A549 (cell line): ENCODE results near the gene CHST5. TPM values are rescaled to one million over a fixed set of nuclear protein-coding genes. Genes with fewer than 3 reads are reported as not detected.

Source experiments
- ATAC-seq, 2 experiments: fragments of 200-7000 bp in 1 of 2; fragments of >200 bp in 1 of 2; cut with Nextera tagmentation in 1 of 2; cut with Tn5 transposase in 1 of 2; 3 replicates each; pipeline versions ENCODE4 v1.8.0 to v1.9.1; 2018 to 2020; ENCODE audit warnings: mild to moderate bottlenecking in 1 of 2, moderate library complexity in 1 of 2
- CTCF ChIA-PET: fragments of 300-600 bp; sonication (Branson Sonifier 250); formaldehyde crosslinking; extraction: SDS; loops from one replicate; lab custom pipeline; 2021; ENCODE audit warnings: antibody characterized with exemption, inconsistent platforms; lab: Yijun Ruan, JAX
- POLR2A ChIA-PET: fragments of 350-600 bp; formaldehyde crosslinking; extraction: SDS; loops from one replicate; lab custom pipeline; 2021; ENCODE audit warnings: antibody characterized with exemption, inconsistent platforms; lab: Yijun Ruan, JAX
- DNase-seq, 2 experiments: peaks; one replicate each; pipeline versions ENCODE4 v3.0.0 to v3.0.0-alpha.2; 2011 to 2016; ENCODE audit warnings: low read depth in 1 of 2, low spot score in 1 of 2
- FAIRE-seq: peaks from 2 replicates; lab custom pipeline; 2011; peaks lifted over from hg19 to GRCh38; lab: Jason Lieb, UNC
- H3K27ac ChIP-seq, 2 experiments: fragments of >200 bp; sonication (Bioruptor Twin); formaldehyde crosslinking; 3 replicates each; pipeline ENCODE4 v1.5.1; 2016 to 2017
- H3K4me1 ChIP-seq: fragments of >200 bp; sonication (Bioruptor Twin); formaldehyde crosslinking; 3 replicates; pipeline ENCODE4 v1.6.1; 2016
- H3K4me2 ChIP-seq: fragments of >200 bp; sonication (Bioruptor Twin); formaldehyde crosslinking; 3 replicates; pipeline ENCODE4 v1.6.1; 2016
- H3K4me3 ChIP-seq: fragments of >200 bp; sonication (Bioruptor Twin); formaldehyde crosslinking; 3 replicates; pipeline ENCODE4 v1.5.1; 2016
- H3K9me3 ChIP-seq: fragments of >200 bp; sonication (Bioruptor Twin); formaldehyde crosslinking; 3 replicates; pipeline ENCODE4 v1.6.1; 2016
- ATOH8 ChIP-seq: fragments of 250-450 bp; sonication (Bioruptor Pico); IDR thresholded peaks from 2 replicates; pipeline ENCODE4 v1.5.0; 2020; ENCODE audit warnings: low read depth, mild to moderate bottlenecking, moderate library complexity
- CBX2 ChIP-seq: fragments of 200-600 bp; sonication (generic); IDR thresholded peaks from 2 replicates; pipeline ENCODE4 v1.6.1; 2016; ENCODE audit warnings: low read depth, mild to moderate bottlenecking, borderline replicate concordance
- CTCF ChIP-seq: fragments of >200 bp; sonication (Bioruptor Twin); formaldehyde crosslinking; IDR thresholded peaks from 3 replicates; pipeline ENCODE4 v1.5.1; 2016
- ELK1 ChIP-seq: fragments of 150-350 bp; IDR thresholded peaks from 2 replicates; pipeline ENCODE4 v1.6.1; 2014; ENCODE audit warnings: low read depth, mild to moderate bottlenecking, low read length
- FOSB ChIP-seq: fragments of 250-450 bp; sonication (Bioruptor Pico); IDR thresholded peaks from 2 replicates; pipeline ENCODE4 v1.5.0; 2020; ENCODE audit warnings: mild to moderate bottlenecking, moderate library complexity
- FOSL2 ChIP-seq, 2 experiments: fragments of 450-650 bp in 1 of 2; fragments of >200 bp in 1 of 2; sonication (Bioruptor Twin) in 1 of 2; formaldehyde crosslinking; IDR thresholded peaks; 2 replicates each; pipeline versions ENCODE4 v1.5.0 to v1.6.1; 2016 to 2020; ENCODE audit warnings: mild to moderate bottlenecking in 1 of 2, moderate library complexity in 1 of 2
- GATA3 ChIP-seq: IDR thresholded peaks from 2 replicates; pipeline ENCODE4 v1.6.1; 2012; ENCODE audit warnings: borderline replicate concordance
- HDAC2 ChIP-seq: fragments of 200-600 bp; sonication (generic); IDR thresholded peaks from 2 replicates; pipeline ENCODE4 v1.6.1; 2016
- HEYL ChIP-seq: fragments of 250-450 bp; sonication (Bioruptor Pico); IDR thresholded peaks from 2 replicates; pipeline ENCODE4 v1.8.0; 2021; ENCODE audit warnings: mild to moderate bottlenecking, moderate library complexity
- HOXB13 ChIP-seq: fragments of 250-450 bp; sonication (Bioruptor Pico); IDR thresholded peaks from 2 replicates; pipeline ENCODE4 v1.5.0; 2020; ENCODE audit warnings: low read depth, mild to moderate bottlenecking, moderate library complexity
- HOXB5 ChIP-seq: fragments of 250-450 bp; sonication (Bioruptor Pico); IDR thresholded peaks from 2 replicates; pipeline ENCODE4 v1.5.0; 2020; ENCODE audit warnings: mild to moderate bottlenecking, moderate library complexity
- JUN ChIP-seq, 2 experiments: fragments of >200 bp; sonication (Bioruptor Twin); formaldehyde crosslinking; IDR thresholded peaks; 2 replicates in 1 of 2; 3 replicates in 1 of 2; pipeline ENCODE4 v1.6.1; 2016 to 2017
- KDM1A ChIP-seq: fragments of 200-600 bp; sonication (generic); IDR thresholded peaks from 2 replicates; pipeline ENCODE4 v1.6.1; 2016; ENCODE audit warnings: low read depth, mild to moderate bottlenecking
- MAFK ChIP-seq: fragments of 450-650 bp; IDR thresholded peaks from 2 replicates; pipeline ENCODE4 v1.6.1; 2014; ENCODE audit not compliant: partially characterized antibody
- MYC ChIP-seq: IDR thresholded peaks from 2 replicates; pipeline ENCODE4 v1.6.1; 2012; ENCODE audit warnings: mild to moderate bottlenecking, inconsistent platforms, low read length, improper control_type of control experiment, borderline replicate concordance
- NFE2L2 ChIP-seq: fragments of 150-350 bp; conservative IDR thresholded peaks from 2 replicates; pipeline ENCODE4 v1.6.1; 2014; ENCODE audit warnings: low read length
- NPAS2 ChIP-seq: fragments of 250-450 bp; sonication (Bioruptor Pico); IDR thresholded peaks from 2 replicates; pipeline ENCODE4 v1.8.0; 2022; ENCODE audit warnings: mild to moderate bottlenecking, moderate library complexity, borderline replicate concordance
- NR3C1 ChIP-seq: fragments of >200 bp; sonication (Bioruptor Twin); formaldehyde crosslinking; IDR thresholded peaks from 3 replicates; pipeline ENCODE4 v1.6.1; 2017
- POLR2AphosphoS2 ChIP-seq: conservative IDR thresholded peaks from 2 replicates; pipeline ENCODE4 v1.6.1; 2012; ENCODE audit warnings: low read length, improper control_type of control experiment, inconsistent platforms
- RAD21 ChIP-seq, 2 experiments: fragments of >200 bp in 1 of 2; sonication (Bioruptor Twin) in 1 of 2; formaldehyde crosslinking in 1 of 2; IDR thresholded peaks in 1 of 2; conservative IDR thresholded peaks in 1 of 2; 2 replicates in 1 of 2; 3 replicates in 1 of 2; pipeline ENCODE4 v1.6.1; 2012 to 2018; ENCODE audit warnings: inconsistent platforms in 1 of 2
- RFX5 ChIP-seq: fragments of 450-650 bp; IDR thresholded peaks from 2 replicates; pipeline ENCODE4 v1.7.1; 2014; ENCODE audit warnings: antibody characterized with exemption, mild to moderate bottlenecking, moderate library complexity
- SMC3 ChIP-seq: fragments of >200 bp; sonication (Bioruptor Twin); formaldehyde crosslinking; IDR thresholded peaks from 3 replicates; pipeline ENCODE4 v1.6.1; 2018; ENCODE audit warnings: inconsistent platforms
- TFCP2L1 ChIP-seq: fragments of 250-450 bp; sonication (Bioruptor Pico); IDR thresholded peaks from 2 replicates; pipeline ENCODE4 v1.5.0; 2021; ENCODE audit warnings: mild to moderate bottlenecking
- TP53 ChIP-seq: fragments of 250-450 bp; sonication (Bioruptor Pico); IDR thresholded peaks from 2 replicates; pipeline ENCODE4 v1.5.0; 2021; ENCODE audit warnings: mild to moderate bottlenecking, moderate library complexity
- USF2 ChIP-seq: fragments of 450-650 bp; IDR thresholded peaks from 2 replicates; pipeline ENCODE4 v1.6.1; 2014; ENCODE audit warnings: antibody characterized with exemption
- ZNF302 ChIP-seq: fragments of 250-450 bp; sonication (Bioruptor Pico); IDR thresholded peaks from 2 replicates; pipeline ENCODE4 v1.9.0; 2021; ENCODE audit warnings: inconsistent platforms, mild to moderate bottlenecking, moderate library complexity
- ZSCAN20 ChIP-seq: fragments of 250-450 bp; sonication (Bioruptor Pico); IDR thresholded peaks from 2 replicates; pipeline ENCODE4 v1.8.0; 2022; ENCODE audit warnings: mild to moderate bottlenecking, moderate library complexity
- WGBS: methylation state at CpG from one replicate; pipeline ENCODE4 v1.1.6; 2017; ENCODE audit errors: missing lambda C conversion rate; 5-methylcytosine and 5-hydroxymethylcytosine counted together
- polyA minus RNA-seq: library from RNA; depleted of rRNA, polyadenylated mRNA; stranded (reverse); fragments of >200 nt; gene quantifications from 2 replicates; pipeline ENCODE4 v1.2.3, GENCODE V29; 2011; rRNA and poly(A)+ RNA removed
- polyA plus RNA-seq, 4 experiments: library from polyadenylated mRNA; depleted of rRNA in 3 of 4; stranded (reverse); fragments of >200 nt; fragmentation: RNase III in 1 of 4; extraction: RNeasy Plus Mini Kit Qiagen cat#74134 plus additional on column Dnase treatment in 1 of 4; gene quantifications; 2 replicates in 3 of 4; 3 replicates in 1 of 4; pipeline ENCODE4 v1.2.3, GENCODE V29; 2011 to 2017
- TF ChIP-seq, protein P1 (sequence below): fragments of >200 bp; sonication (Bioruptor Twin); formaldehyde crosslinking; IDR thresholded peaks from 2 replicates; pipeline ENCODE4 v1.6.1; 2016

Gene CHST5
- 0.05 TPM in 2 replicates for polyA plus RNA-seq (2011; rRNA removed)
- polyA plus RNA-seq (2012; cell fraction: cytosol; rRNA removed) = 0.09 and 0.11 TPM in 2 replicates
- polyA plus RNA-seq (2012; cell fraction: nucleus; rRNA removed) = 1.1 and 2.4 TPM in 2 replicates
- 0.08 TPM in 2 of 3 replicates, not detected in the other for polyA plus RNA-seq (2017; fragmentation: RNase III; extraction: RNeasy Plus Mini Kit Qiagen cat#74134 plus additional on column Dnase treatment)
- not detected in 2 replicates for polyA minus RNA-seq

DNA sequence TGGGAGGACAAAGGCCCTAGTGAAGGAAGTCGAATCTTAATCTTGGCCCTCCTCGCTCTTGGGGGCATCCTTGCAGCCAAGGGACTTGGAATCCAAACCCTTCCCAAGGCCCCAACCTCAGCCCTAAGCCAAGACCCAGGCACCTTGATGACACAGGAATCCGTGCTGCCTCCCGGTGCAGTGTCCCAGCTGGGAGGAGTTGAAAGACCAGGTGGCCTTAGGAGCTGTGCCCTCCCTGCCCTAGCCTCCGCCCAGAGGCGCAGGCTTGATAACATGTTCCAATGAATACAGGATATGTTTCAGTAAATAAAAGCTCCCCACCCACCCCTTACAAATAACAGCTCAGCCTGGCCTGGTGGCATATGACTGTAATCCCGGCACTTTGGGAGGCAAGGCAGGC lies at the start of gene CHST5:
Gene CHST5, minus strand, starts transcription at position 208 of the 400 bp plus-strand sequence. CDS start 5,724 bp downstream, outside the sequence.
- FAIRE-seq (no peak), ATAC-seq (no peak), DNase-seq (no peak)
- TF ChIP-seq ZNF302 = no peak
- no peak for TF ChIP-seq RAD21 (conservative IDR thresholded peaks at IDR 0.05 in 1 of 2, IDR thresholded peaks at IDR 0.05 in 1 of 2)
- TF ChIP-seq NR3C1 = no peak
- TF ChIP-seq USF2 = no peak
- TF ChIP-seq HDAC2 = no peak
- TF ChIP-seq FOSL2 (IDR thresholded peaks at IDR 0.05) = no peak
- TF ChIP-seq FOSL2 (CRISPR knock-in tag; IDR thresholded peaks at IDR 0.05) = no peak
- TF ChIP-seq, protein P1, sequence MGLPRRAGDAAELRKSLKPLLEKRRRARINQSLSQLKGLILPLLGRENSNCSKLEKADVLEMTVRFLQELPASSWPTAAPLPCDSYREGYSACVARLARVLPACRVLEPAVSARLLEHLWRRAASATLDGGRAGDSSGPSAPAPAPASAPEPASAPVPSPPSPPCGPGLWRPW = no peak
- no peak for TF ChIP-seq POLR2AphosphoS2
- no peak for TF ChIP-seq JUN (IDR thresholded peaks at IDR 0.05)
- TF ChIP-seq KDM1A = no peak
- no peak for TF ChIP-seq ELK1
- TF ChIP-seq SMC3 = no peak
- no peak for TF ChIP-seq NPAS2 (CRISPR knock-in tag)
- TF ChIP-seq ATOH8 (CRISPR knock-in tag) = no peak
- H3K27ac ChIP-seq = no peak within 1 kb of the TSS
- H3K4me3 ChIP-seq = no peak within 1 kb of the TSS
- POLR2A ChIA-PET = no interaction called here
- H3K4me2 ChIP-seq = no peak within 1 kb of the TSS
- no peaks in the 10 kb centered on the region for H3K9me3 ChIP-seq
- no peaks in the 10 kb centered on the region for H3K4me1 ChIP-seq
- 77% methylated on average over 4 of the region's 7 CpGs for WGBS
- CTCF ChIA-PET = interaction anchor here (0.6 to 1.2 kb wide), 5 partner anchors 14 to 67 kb away, joined by 3 to 6 read pairs (median 4); no protein-coding TSS in a partner anchor

DNA sequence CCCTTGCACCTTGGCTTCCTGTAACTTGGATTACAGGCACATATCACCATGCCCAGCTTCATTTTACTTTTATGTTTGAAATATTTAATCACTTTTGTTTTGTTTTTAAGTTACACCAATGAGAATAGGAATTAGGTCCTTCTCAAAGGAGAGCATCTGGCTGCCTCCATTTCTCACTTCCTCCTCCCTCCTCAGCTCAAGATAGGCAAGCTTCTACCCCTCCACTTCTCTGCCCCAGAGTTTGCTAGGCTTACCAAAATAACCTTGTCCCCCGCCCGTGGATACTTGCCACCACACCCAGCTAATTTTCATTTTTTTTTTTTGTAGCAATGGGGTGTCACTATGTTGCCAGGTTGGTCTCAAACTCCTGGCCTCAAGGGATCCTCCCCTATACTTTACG lies 48.2 kb upstream of the CHST5 start:
- no peak for DNase-seq
- 89% methylated on average over 3 of the region's 3 CpGs for WGBS
- no peak overlapping the region for H3K4me3 ChIP-seq
- ChIA-PET POLR2A (no interaction called here), CTCF (no interaction called here)
- no peaks in the 10 kb centered on the region for H3K9me3 ChIP-seq
- no peak overlapping the region for H3K4me2 ChIP-seq
- TF ChIP-seq CBX2 (no peak), MAFK (no peak), TP53 (CRISPR knock-in tag) (no peak)
- no peak for ATAC-seq
- no peak for FAIRE-seq
- no peak overlapping the region for H3K27ac ChIP-seq
- no peaks in the 10 kb centered on the region for H3K4me1 ChIP-seq

- no peak overlapping the region for H3K4me2 ChIP-seq
- POLR2A ChIA-PET = no interaction called here
- CTCF ChIA-PET = interaction anchor here (0.5 to 1.3 kb wide), 3 partner anchors 9 to 1540 kb away, joined by 3 read pairs; no protein-coding TSS in a partner anchor
Observed at GRCh38 chr16:75579281-75579834, 43.5 kb upstream of the CHST5 start.

More at GRCh38 chr16:75579281-75579834, 43.5 kb upstream of the CHST5 start:
- Histone ChIP-seq H3K27ac (no peak overlapping the region), H3K9me3 (no peaks in the 10 kb centered on the region), H3K4me3 (no peak overlapping the region), H3K4me1 (no peaks in the 10 kb centered on the region)
- WGBS = 87% methylated on average over 7 of the region's 7 CpGs
- ATAC-seq = no peak
- DNase-seq = no peak
- FAIRE-seq = no peak
- TF ChIP-seq NFE2L2 (no peak), HEYL (no peak), RFX5 (no peak), MYC (no peak), ZSCAN20 (CRISPR knock-in tag) (no peak), CTCF (no peak), HOXB5 (CRISPR knock-in tag) (no peak), TFCP2L1 (CRISPR knock-in tag) (no peak), POLR2AphosphoS2 (no peak), GATA3 (no peak), FOSB (CRISPR knock-in tag) (no peak), NPAS2 (CRISPR knock-in tag) (no peak), ATOH8 (CRISPR knock-in tag) (no peak), HOXB13 (CRISPR knock-in tag) (no peak), FOSL2 (IDR thresholded peaks at IDR 0.05) (no peak), FOSL2 (CRISPR knock-in tag; IDR thresholded peaks at IDR 0.05) (no peak)
